Tibial artery (tissue), 4 donors: ENCODE data around the gene PIP5K1B.

Experiments used
- DNase-seq, 2 donors: peaks; one replicate each; pipeline ENCODE4 v3.0.0-alpha.2; 2019
- H3K27ac ChIP-seq, 2 donors: fragments of 200-600 bp; sonication (generic) in 1 of 2; 1 replicate in 1 of 2; 2 replicates in 1 of 2; pipeline ENCODE4 v1.5.1; 2018 to 2019; ENCODE audit warnings: mild to moderate bottlenecking in 1 of 2
- H3K27me3 ChIP-seq, 2 donors: fragments of 200-600 bp; sonication (generic) in 1 of 2; one replicate each; pipeline versions ENCODE4 v1.5.1 to v1.6.0; 2016 to 2019
- H3K36me3 ChIP-seq, 3 donors: fragments of 200-600 bp; sonication (generic) in 2 of 3; one replicate each; pipeline ENCODE4 v1.5.1; 2016 to 2019; ENCODE audit warnings: mild to moderate bottlenecking in 2 of 3
- H3K4me1 ChIP-seq, 4 donors: fragments of 200-600 bp; sonication (generic) in 2 of 4; 1 replicate in 3 of 4; 2 replicates in 1 of 4; pipeline ENCODE4 v1.5.1; 2016 to 2019
- H3K4me3 ChIP-seq, 2 donors: fragments of 200-600 bp; sonication (generic) in 1 of 2; 1 replicate in 1 of 2; 2 replicates in 1 of 2; pipeline ENCODE4 v1.5.1; 2018 to 2019; ENCODE audit warnings: mild to moderate bottlenecking in 2 of 2
- H3K9me3 ChIP-seq, 3 donors: fragments of 200-600 bp; sonication (generic) in 1 of 3; one replicate each; pipeline ENCODE4 v1.5.1; 2016 to 2019
- CTCF ChIP-seq, 2 experiments: fragments of 200-600 bp in 1 of 2; fragments of 450-650 bp in 1 of 2; IDR thresholded peaks; one replicate each; pipeline ENCODE4 v1.5.1; 2017 to 2019; ENCODE audit warnings: antibody characterized with exemption in 2 of 2, mild to moderate bottlenecking in 1 of 2, moderate library complexity in 1 of 2
- intact Hi-C: fragments of 100-400 bp; cut with DNase I; formaldehyde crosslinking; loops from one replicate; pipeline ENCODE4 v1.15.0; 2023; ENCODE audit warnings: low total_unique reads

Gene PIP5K1B

GRCh38 chr9:68808338-68808890, 103.4 kb downstream of the PIP5K1B start:
- TF ChIP-seq CTCF (IDR thresholded peaks at IDR 0.05) = no peak
- H3K27me3 ChIP-seq = no peaks in the 10 kb centered on the region
- no peaks in the 10 kb centered on the region for H3K36me3 ChIP-seq
- no peaks in the 10 kb centered on the region for H3K9me3 ChIP-seq
- H3K4me3 ChIP-seq = no peak overlapping the region
- intact Hi-C loops = no loop called here
- H3K27ac ChIP-seq = peak overlapping the region; percentile 15 to 34
- peaks cover 0 to 71% (median 22%) of the 10 kb centered on the region in 4 donors for H3K4me1 ChIP-seq
- DNase-seq = no peak

GRCh38 chr9:68817079-68817875, 112.2 kb downstream of the PIP5K1B start:
- H3K27me3 ChIP-seq = no peaks in the 10 kb centered on the region
- no peak for DNase-seq
- H3K4me3 ChIP-seq = no peak overlapping the region
- intact Hi-C loops = no loop called here
- H3K27ac ChIP-seq = peak overlapping the region; percentile 34 to 48
- TF ChIP-seq CTCF (IDR thresholded peaks at IDR 0.05) = no peak
- peaks cover 0 to 37% (median under 1%) of the 10 kb centered on the region in 4 donors for H3K4me1 ChIP-seq
- no peaks in the 10 kb centered on the region for H3K9me3 ChIP-seq
- H3K36me3 ChIP-seq = no peaks in the 10 kb centered on the region

GRCh38 chr9:68819065-68819464, 114.0 kb downstream of the PIP5K1B start:
- H3K27ac ChIP-seq = peak overlapping the region in 1 of 2 donors; percentile 48
- intact Hi-C loops = no loop called here
- H3K4me1 ChIP-seq = peaks cover 0 to 45% (median 5%) of the 10 kb centered on the region in 4 donors
- no peak for DNase-seq
- no peaks in the 10 kb centered on the region for H3K9me3 ChIP-seq
- H3K27me3 ChIP-seq = no peaks in the 10 kb centered on the region
- TF ChIP-seq CTCF (IDR thresholded peaks at IDR 0.05) = no peak
- H3K4me3 ChIP-seq = no peak overlapping the region
- no peaks in the 10 kb centered on the region for H3K36me3 ChIP-seq

GRCh38 chr9:68821911-68822310, 116.9 kb downstream of the PIP5K1B start:
- intact Hi-C loops = no loop called here
- peak overlapping the region in 1 of 2 donors; percentile 20 for H3K27ac ChIP-seq
- H3K27me3 ChIP-seq = no peaks in the 10 kb centered on the region
- peaks cover 0 to 60% (median 13%) of the 10 kb centered on the region in 4 donors for H3K4me1 ChIP-seq
- TF ChIP-seq CTCF (IDR thresholded peaks at IDR 0.05) = no peak
- DNase-seq = no peak
- H3K4me3 ChIP-seq = no peak overlapping the region
- H3K9me3 ChIP-seq = no peaks in the 10 kb centered on the region
- H3K36me3 ChIP-seq = no peaks in the 10 kb centered on the region

GRCh38 chr9:68822596-68823165, 117.6 kb downstream of the PIP5K1B start:
- Histone ChIP-seq H3K4me1 (peaks cover 0 to 53% (median 13%) of the 10 kb centered on the region in 4 donors), H3K9me3 (no peaks in the 10 kb centered on the region), H3K4me3 (no peak overlapping the region), H3K27ac (peak overlapping the region; percentile 3 to 20), H3K36me3 (no peaks in the 10 kb centered on the region), H3K27me3 (no peaks in the 10 kb centered on the region)
- TF ChIP-seq CTCF (IDR thresholded peaks at IDR 0.05) = no peak
- intact Hi-C loops = no loop called here
- no peak for DNase-seq
